Prostate gland (tissue), 2 donors: ENCODE measurements around the gene PDLIM3. TPM values are rescaled to one million over a fixed set of nuclear protein-coding genes. Genes with fewer than 3 reads are reported as not detected.
"Not testable (repeated sequence)": the region's sequence is repeated elsewhere in the genome, so short reads cannot be mapped to it uniquely, and the experiment has no call there.

ENCODE experiments used
- DNase-seq: peaks from one replicate; pipeline ENCODE4 v3.0.0-alpha.2; 2019; ENCODE audit warnings: low spot score
- H3K27ac ChIP-seq, 2 donors: fragments of 200-600 bp; sonication (generic); 2 replicates each; pipeline ENCODE4 v1.5.1; 2017 to 2019
- H3K27me3 ChIP-seq: fragments of 200-600 bp; sonication (generic); replicated peaks from 2 replicates; pipeline ENCODE4 v1.5.1; 2019; ENCODE audit not compliant: insufficient read depth
- H3K36me3 ChIP-seq, 2 donors: fragments of 200-600 bp; sonication (generic); 1 replicate in 1 of 2; 2 replicates in 1 of 2; pipeline versions ENCODE4 v1.5.1 to v1.8.1; 2017 to 2019
- H3K4me1 ChIP-seq: fragments of 200-600 bp; sonication (generic); replicated peaks from 2 replicates; pipeline ENCODE4 v1.5.1; 2019
- H3K4me3 ChIP-seq, 2 donors: fragments of 200-600 bp; sonication (generic); 2 replicates each; pipeline ENCODE4 v1.5.1; 2017 to 2019
- H3K9me3 ChIP-seq: fragments of 200-600 bp; sonication (generic); 2 replicates; pipeline ENCODE4 v1.5.1; 2017
- CTCF ChIP-seq, 4 experiments: fragments of 200-600 bp in 2 of 4; fragments of 450-650 bp in 2 of 4; sonication (generic) in 2 of 4; IDR thresholded peaks; 1 replicate in 3 of 4; 2 replicates in 1 of 4; pipeline ENCODE4 v1.5.1; 2016 to 2019; ENCODE audit warnings: antibody characterized with exemption in 4 of 4, mild to moderate bottlenecking in 2 of 4, moderate library complexity in 2 of 4
- POLR2A ChIP-seq: fragments of 450-650 bp; IDR thresholded peaks from one replicate; pipeline ENCODE4 v1.6.1; 2016; ENCODE audit warnings: antibody characterized with exemption, mild to moderate bottlenecking
- POLR2AphosphoS5 ChIP-seq: sonication (generic); formaldehyde crosslinking; IDR thresholded peaks from one replicate; pipeline ENCODE4 v1.6.1; 2017; ENCODE audit warnings: antibody characterized with exemption
- WGBS: methylation state at CpG from one replicate; pipeline ENCODE4 v1.1.5; 2018; 5-methylcytosine and 5-hydroxymethylcytosine counted together
- intact Hi-C: fragments of 100-400 bp; cut with DNase I; formaldehyde crosslinking; loops from one replicate; pipeline ENCODE4 v1.14.2; 2022
- total RNA-seq, 2 donors: library from RNA; depleted of rRNA; stranded (reverse); fragments of >200 nt; gene quantifications; one replicate each; pipeline ENCODE4 v1.1.0, GENCODE V29; 2016

The PDLIM3 gene
- total RNA-seq, 2 donors from 2014 or later = 78.7 to 139 TPM

GRCh38 chr4:185564349-185564748 lies 29.0 kb upstream of the PDLIM3 start:
- Histone ChIP-seq H3K27me3 (no peaks in the 10 kb centered on the region), H3K27ac (no peak overlapping the region), H3K4me1 (peaks cover 9% of the 10 kb centered on the region), H3K4me3 (no peak overlapping the region), H3K9me3 (no peaks in the 10 kb centered on the region), H3K36me3 (no peaks in the 10 kb centered on the region)
- WGBS = 71% methylated on average over 3 of the region's 3 CpGs
- DNase-seq = no peak
- no peak for TF ChIP-seq POLR2AphosphoS5
- intact Hi-C loops = no loop called here

- Histone ChIP-seq H3K4me3 (no peak overlapping the region), H3K27ac (no peak overlapping the region), H3K36me3 (no peaks in the 10 kb centered on the region), H3K9me3 (no peaks in the 10 kb centered on the region), H3K4me1 (peaks cover 6% of the 10 kb centered on the region), H3K27me3 (no peaks in the 10 kb centered on the region)
- intact Hi-C loops = no loop called here
- no peak for DNase-seq
- TF ChIP-seq POLR2AphosphoS5 (no peak), CTCF (IDR thresholded peaks at IDR 0.05) (no peak), POLR2A (no peak)
- 70% methylated on average over 3 of the region's 3 CpGs for WGBS
These were observed 27.2 kb upstream of the PDLIM3 start for GRCh38 chr4:185562531-185562930.

- no peaks in the 10 kb centered on the region for H3K36me3 ChIP-seq
- TF ChIP-seq POLR2A (no peak), POLR2AphosphoS5 (no peak), CTCF (IDR thresholded peaks at IDR 0.05) (no peak)
- 95% methylated on average over 5 of the region's 5 CpGs for WGBS
- H3K9me3 ChIP-seq = no peaks in the 10 kb centered on the region
- DNase-seq = no peak
- intact Hi-C loops = no loop called here
- H3K27me3 ChIP-seq = no peaks in the 10 kb centered on the region
- H3K4me1 ChIP-seq = no peaks in the 10 kb centered on the region
- no peak overlapping the region for H3K4me3 ChIP-seq
- H3K27ac ChIP-seq = no peak overlapping the region
These were observed 25.0 kb upstream of the PDLIM3 start for GRCh38 chr4:185560316-185560715.

GRCh38 chr4:185559915-185560281 lies 24.6 kb upstream of the PDLIM3 start:
- intact Hi-C loops = no loop called here
- no peaks in the 10 kb centered on the region for H3K36me3 ChIP-seq
- H3K27me3 ChIP-seq = no peaks in the 10 kb centered on the region
- H3K27ac ChIP-seq = no peak overlapping the region
- H3K9me3 ChIP-seq = no peaks in the 10 kb centered on the region
- no peaks in the 10 kb centered on the region for H3K4me1 ChIP-seq
- TF ChIP-seq CTCF (IDR thresholded peaks at IDR 0.05) = no peak
- no peak for TF ChIP-seq POLR2AphosphoS5
- TF ChIP-seq POLR2A = no peak
- 53% methylated on average over 4 of the region's 4 CpGs for WGBS
- no peak overlapping the region for H3K4me3 ChIP-seq
- no peak for DNase-seq

- DNase-seq, H3K4me3 ChIP-seq, H3K27me3 ChIP-seq, H3K4me1 ChIP-seq, H3K27ac ChIP-seq, H3K36me3 ChIP-seq, intact Hi-C loops, H3K9me3 ChIP-seq: not testable (repeated sequence)
- WGBS = 70% methylated on average over 8 of the region's 8 CpGs
These were observed 24.1 kb upstream of the PDLIM3 start for GRCh38 chr4:185559251-185559914.

- H3K27me3 ChIP-seq = no peaks in the 10 kb centered on the region
- H3K4me1 ChIP-seq = no peaks in the 10 kb centered on the region
- no peak overlapping the region for H3K27ac ChIP-seq
- no peaks in the 10 kb centered on the region for H3K36me3 ChIP-seq
- intact Hi-C loops = no loop called here
- DNase-seq = no peak
- no peaks in the 10 kb centered on the region for H3K9me3 ChIP-seq
- 52% methylated on average over 4 of the region's 4 CpGs for WGBS
- no peak overlapping the region for H3K4me3 ChIP-seq
- TF ChIP-seq POLR2A (no peak), POLR2AphosphoS5 (no peak), CTCF (IDR thresholded peaks at IDR 0.05) (no peak)
These were observed 19.2 kb upstream of the PDLIM3 start for GRCh38 chr4:185554365-185555126.
